DLD1 (cell line): ENCODE data around the gene CCDC186.
"Not testable (repeated sequence)": the region's sequence is repeated elsewhere in the genome, so short reads cannot be mapped to it uniquely, and the experiment has no call there.

Experiments used
- in situ Hi-C: cut with HindIII; loops from 2 replicates; pipeline ENCODE4 v1.10.0; 2017; ENCODE audit warnings: low sequenced_read_pairs

The CCDC186 gene

DNA sequence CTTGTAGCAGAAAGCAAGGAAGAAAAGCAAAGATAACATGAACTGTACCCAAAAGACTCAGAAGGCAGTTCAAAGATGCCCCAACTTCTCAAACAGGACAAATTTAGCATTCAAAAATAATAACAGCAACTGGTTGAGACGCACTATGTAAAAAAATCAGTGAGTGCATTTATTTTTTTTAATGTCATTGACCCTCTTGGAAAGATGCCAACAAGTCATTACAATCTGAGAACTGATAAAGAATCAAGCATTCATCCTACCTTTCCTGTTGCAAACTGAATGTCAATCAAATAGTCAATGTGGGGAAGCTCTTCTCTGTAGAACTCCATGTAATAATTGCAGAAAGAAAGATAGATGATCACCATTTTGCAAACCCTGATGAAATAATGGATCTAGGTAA lies 1.7 kb upstream of the CCDC186 start:
- in situ Hi-C loops = no loop called here

DNA sequence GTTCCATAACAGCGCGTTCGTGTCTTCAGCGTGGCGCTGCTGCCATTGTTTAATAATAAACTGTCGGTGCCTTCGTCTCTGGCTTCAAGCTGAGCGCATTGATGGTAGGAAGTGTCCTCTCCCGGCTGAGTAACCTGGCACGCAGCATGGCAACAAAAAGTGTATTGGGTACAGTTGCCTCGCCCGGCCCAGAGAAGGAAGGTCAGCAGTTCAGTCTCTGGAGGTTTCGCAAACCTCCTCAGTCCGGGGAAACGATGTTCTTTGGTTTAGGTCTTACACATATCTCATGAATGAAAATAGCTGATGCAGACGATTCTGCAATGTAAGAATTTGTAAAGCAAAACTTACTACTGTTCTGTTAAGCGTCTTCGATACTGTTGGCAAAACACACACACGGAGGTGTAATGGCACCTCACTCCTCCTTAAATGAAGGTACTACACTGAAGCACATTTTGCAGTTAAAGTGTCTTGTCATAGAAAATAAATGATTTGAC lies 739 bp upstream of the CCDC186 start:
- in situ Hi-C loops = no loop called here

DNA sequence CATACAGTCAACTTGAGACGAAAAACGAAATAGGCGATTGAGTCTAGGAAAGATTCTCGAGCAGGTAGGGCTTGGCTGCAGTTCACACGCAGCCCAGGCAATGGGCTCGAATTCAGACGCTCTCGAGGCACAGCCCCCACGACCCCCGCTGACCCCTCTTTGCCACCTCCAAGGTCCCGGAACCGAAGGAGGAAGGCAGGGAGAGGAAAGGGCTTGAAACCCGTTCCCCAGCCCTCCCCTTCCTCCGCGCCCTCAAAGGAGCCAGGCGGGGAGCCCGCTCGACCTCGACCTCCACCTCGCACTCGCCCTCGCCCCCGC lies 441 bp downstream of the CCDC186 start:
- in situ Hi-C loops = no loop called here

DNA sequence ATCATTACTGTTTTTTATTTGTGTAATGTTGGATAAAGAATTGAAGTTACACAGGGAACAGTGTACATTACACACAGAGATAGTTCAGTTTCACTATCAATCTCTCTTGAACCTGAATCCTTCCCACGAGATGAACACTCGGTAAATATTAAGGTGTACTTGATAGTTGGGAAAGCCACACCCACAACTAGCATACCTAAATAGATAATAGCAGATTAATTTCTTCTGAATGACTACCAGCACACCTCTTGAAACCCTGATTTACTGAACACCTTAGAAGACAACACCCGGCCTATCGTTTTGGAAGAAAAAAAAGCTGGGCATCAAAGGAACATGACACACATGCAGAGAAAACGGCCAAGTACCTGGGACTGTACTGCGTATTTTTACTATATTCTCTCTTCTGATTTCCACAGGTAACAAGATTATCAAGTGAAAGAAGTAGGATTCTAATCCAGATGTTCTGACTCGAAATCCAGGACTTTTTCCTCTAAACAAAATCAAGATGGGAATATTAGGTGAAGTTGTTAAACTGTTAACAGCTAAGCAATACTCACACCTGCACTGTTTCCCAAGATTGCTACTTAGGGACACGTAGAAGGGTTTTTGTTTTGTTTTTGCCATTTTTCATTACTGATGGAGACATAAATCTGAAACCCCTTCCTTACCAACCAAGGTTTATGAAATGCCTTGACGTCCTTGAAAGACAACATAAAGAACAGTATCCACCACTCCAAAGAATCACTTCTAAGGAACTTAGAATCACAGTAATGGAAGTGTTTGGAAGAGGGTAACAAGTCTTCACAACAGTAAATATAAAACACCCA lies 1.0 kb downstream of the CCDC186 start:
- in situ Hi-C loops = no loop called here

DNA sequence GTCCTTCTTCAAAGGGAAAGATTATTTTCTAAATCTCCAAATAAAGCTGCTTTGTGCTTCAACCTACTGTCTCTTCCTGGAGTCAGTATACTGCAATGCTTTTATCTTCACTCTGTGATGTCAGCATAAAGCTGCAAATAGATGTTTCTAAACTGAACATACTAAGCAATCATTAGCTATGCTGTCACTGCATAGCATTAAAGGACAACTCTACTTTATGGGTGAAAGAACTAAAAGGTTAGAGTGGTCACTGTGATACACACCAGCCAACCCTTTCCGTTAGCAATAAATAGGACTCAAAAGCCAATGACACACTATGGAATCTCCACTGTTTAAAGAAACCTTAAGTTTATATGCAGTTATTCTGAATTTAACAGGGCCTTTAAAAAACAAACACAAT lies 1.8 kb downstream of the CCDC186 start:
- in situ Hi-C loops = no loop called here

DNA sequence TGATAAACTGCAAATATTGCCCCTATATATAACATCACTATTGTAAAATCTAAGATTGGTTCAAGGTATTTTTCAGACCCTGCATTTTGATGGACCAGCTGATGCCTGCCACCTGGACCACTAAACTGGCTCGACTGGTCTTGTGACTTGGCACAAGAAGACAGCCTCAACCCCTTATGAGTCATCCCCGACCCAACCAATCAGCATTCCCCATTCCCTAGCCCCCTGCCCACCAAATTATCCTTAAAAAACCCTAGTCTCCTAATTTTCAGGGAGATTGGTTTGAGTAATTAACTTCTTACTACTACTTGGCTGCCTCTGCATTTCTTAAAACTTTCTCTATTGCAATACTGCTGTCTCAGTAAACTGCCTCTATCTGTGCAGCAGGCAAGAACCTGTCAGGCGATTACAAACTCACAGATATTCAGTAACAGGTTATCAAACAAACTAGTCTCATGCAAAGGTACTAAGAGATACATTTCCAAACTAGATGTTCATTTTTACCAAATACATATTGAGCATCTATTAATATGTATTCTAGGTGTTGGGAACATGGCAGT lies 5.5 kb downstream of the CCDC186 start:
- in situ Hi-C loops = no loop called here

DNA sequence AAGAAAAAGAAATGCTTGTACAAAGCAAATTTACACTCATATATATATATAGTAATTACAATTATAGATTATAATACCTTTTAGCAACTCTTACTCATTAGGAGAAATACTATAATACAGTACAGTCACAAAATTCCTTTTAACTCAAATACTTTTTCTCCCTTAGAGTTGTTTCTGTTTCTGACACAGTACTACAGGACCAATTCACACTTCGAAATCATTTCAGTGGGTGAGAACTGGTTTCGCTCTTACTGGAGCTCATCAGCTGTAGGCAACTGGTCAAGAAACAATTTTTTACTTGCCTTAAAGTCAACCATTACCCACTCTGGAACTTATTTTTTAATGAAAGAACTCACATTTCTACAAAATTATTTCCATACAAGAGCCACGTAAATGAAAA lies 6.0 kb downstream of the CCDC186 start:
- in situ Hi-C loops = no loop called here

DNA sequence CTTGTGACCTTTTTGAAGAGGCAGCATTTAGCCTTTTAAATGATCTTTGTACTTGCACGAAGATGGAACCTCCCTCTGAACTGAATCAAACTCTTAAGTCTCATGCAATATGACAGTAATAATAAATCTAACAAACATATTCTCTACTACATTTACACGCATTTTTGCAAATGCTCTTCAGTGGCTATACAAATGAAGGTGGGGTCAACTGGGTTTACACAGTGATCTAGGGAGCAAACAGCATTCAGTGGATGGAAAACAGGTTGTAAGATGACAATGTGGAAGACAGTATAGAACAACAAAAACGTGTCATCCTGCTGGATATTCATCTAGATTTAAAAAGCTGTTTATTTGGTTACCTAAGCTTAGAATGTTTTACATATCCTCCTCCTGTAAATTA lies 7.5 kb downstream of the CCDC186 start:
- in situ Hi-C loops = no loop called here

DNA sequence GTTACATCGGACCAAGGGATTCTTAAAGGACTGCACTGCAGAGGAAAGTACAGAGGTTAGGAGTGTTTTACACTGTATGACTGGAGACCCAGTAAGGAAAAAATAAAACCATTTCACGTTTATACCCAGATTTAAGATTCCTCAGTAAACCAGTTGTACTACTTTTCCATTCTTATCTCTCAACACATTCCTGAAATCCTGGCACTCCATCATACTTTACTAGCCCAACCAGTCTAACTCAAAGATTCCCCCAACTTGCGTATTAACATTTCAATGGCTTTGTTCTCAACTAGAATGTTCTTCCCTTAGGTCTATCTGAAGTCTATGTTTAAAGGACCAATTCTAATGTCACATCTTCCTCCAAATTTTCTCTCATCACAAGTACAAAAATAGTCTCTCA lies 8.0 kb downstream of the CCDC186 start:
- in situ Hi-C loops = no loop called here

DNA sequence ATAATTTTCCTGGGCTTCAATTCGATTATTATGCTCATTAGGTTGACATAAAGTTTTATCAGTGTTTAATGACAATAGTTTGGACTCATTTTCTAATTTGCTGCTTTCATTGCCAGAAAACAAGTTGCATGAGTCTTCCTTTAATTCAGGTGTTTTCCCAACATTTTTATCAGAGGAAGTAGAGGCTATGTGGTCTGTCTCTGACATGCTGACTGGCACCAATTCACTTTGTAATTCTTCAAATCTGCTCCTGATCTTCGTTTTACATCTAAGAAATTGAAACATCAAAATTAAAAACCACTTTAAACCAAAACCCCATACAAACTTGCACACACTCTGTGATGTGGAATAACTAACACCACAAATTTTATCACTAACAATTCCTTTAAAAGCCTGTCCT lies 10.9 kb downstream of the CCDC186 start:
- in situ Hi-C loops = no loop called here

DNA sequence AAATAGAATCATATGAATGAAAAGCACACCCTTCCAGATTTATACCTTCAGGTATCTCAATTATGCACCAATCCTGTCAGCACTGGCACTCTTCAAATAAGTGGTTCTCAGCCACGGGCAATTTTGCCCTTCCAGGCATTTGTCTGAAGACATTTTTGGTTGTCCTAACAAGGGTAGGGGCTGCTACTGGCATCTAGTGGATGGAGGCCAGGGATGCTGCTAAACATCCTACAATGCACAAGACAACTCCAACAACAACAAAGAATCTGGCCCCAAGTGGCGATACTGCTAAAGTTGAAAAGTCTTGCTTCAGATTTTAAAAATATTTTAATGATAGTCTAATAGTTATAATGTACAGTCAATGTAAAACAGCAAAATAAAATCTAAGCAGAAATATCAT lies 16.1 kb downstream of the CCDC186 start:
- in situ Hi-C loops = no loop called here

DNA sequence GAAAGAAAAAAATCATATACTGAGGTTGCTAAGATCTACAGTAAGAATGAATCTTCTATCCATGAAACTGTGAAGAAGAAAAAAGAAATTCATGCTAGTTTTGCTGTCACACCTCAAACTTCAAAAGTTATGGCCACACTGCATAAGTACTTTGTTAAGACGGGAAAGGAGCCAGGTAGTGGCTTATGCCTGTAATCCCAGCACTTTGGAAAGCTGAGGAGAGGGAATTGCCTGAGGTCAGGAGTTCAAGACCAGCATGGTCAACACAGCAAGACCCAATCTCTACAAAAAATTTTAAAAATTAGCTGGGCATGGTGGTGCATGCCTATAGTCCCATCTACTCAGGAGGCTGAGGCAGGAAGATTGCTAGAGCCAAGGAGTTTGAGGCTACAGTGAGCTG lies 22.1 kb downstream of the CCDC186 start:
- in situ Hi-C loops = no loop called here

DNA sequence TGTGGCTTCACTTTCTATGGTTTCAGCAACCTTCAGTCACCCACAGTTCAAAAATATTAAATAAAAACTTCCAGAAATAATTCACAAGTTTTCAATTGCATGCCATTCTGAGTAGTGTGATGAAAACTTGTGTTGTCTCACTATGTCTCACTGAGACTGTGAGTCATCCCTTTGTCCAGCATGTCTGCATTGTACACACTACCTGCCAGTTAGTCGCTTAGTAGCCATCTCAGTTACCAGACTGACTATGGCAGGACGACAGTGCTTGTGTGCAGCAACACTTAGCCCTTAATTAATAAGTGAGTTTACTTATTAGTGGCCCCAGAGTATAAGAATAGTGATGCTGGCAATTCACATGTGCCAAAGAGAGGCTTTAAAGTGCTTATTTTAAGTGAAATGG lies 22.5 kb downstream of the CCDC186 start:
- in situ Hi-C loops = no loop called here

DNA sequence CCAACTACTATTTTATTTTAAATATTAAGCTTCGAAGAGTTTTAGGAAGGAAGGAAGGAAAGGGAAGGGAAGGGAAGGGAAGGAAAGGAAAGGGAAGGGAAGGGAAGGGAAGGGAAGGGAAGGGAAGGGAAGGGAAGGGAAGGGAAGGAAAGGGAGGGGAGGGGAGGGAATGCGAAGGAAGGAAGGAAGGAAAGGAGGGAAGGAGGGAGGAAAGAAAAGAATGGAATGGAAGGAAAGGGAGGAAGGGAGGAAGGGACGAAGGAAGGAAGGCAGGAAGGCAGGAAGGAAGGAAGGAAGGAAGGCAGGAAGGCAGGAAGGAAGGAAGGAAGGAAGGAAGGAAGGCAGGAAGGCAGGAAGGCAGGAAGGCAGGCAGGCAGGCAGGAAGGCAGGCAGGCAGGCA lies 24.5 kb downstream of the CCDC186 start:
- in situ Hi-C loops = not testable (repeated sequence)

DNA sequence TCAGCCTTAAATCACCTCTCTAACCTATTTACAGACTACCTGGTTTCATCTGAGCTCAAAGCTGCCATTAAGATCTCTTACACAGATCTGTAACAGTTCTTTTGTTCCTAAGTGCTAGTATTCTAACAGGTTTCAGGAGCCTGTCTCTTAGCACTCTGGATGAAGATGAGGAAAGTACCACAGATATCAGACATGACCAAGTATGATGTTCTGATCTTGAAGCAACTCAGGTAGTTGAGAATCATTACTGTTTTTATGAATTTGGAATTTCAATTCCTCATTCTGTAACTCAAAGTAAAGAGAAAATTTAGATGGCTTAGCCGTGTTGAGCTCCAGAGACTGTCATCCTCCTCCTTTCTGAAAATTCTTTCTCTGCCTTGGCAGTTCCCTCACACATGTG lies 30.8 kb downstream of the CCDC186 start:
- in situ Hi-C loops = no loop called here

DNA sequence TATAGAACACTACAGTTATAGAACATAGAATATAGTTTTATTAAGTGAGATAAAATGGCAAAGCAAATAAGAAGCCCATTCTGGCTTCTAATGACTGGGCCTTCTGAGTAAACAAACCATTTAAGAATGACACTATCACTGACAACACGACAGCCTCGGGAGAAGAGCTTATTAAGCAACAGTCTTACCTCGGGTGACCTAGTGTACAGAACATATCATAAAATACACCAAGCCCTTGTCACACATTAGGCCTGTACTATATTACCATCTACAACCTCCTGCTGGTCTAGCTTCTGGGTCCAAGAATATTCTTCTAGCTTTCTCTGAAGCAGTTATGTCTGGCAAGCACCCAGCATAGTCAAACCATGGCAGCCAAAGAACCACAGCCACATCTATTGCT lies 32.0 kb downstream of the CCDC186 start:
- in situ Hi-C loops = no loop called here

DNA sequence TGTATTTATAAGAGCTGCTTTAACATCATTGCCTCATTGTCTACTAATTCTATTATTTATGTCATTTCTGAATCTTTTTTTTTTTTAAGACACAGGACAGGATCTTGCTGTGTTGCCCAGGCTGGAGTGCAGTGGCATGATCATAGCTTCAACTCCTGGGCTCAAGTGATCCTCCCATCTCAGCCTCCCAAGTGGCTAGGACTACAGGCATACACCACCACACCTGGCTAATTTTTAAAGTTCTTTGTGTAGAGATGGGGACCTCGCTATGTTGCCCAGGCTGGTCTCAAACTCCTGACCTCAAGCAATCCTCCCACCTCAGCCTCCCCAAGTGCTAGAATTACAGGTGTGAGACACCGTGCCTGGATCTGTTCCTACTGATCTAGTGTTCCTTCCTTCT lies 33.2 kb downstream of the CCDC186 start:
- in situ Hi-C loops = not testable (repeated sequence)

DNA sequence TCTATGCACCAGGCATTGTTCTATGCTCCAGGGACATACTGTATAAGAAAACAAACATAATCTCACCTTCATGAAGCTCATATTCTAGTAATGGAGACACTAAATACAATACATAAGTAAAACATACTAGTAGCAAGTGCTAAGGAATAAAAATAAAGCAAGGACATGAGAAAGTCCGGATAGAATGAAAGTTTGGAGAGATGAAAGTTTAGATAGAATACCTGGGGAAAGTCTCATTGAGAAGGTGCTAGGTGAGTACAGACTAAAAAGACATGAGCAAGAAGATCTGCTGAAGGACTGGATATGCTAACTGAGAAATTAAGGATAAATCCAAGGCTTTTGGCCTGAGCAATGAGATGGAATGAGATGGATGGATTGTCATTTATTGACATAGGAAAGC lies 34.0 kb downstream of the CCDC186 start:
- in situ Hi-C loops = no loop called here

DNA sequence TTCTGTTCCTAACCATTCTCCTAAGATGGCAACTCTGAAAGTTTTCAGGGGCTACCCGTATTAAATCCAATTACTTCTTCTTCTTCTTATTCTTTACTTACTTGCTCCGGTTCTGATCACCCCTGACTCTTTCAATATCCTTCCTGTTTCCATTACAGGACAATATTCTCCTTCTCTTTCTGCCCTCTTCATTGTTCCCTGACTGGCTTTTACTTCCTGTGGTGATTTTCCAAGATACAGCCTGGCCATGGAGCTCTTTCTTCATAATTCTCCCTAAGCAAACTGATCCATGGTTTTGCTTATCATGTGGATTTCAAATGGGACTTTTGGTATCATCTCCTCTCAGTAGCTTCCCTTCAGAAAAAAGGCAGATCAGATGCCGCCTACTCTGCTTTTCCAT lies 35.4 kb downstream of the CCDC186 start:
- in situ Hi-C loops = no loop called here

DNA sequence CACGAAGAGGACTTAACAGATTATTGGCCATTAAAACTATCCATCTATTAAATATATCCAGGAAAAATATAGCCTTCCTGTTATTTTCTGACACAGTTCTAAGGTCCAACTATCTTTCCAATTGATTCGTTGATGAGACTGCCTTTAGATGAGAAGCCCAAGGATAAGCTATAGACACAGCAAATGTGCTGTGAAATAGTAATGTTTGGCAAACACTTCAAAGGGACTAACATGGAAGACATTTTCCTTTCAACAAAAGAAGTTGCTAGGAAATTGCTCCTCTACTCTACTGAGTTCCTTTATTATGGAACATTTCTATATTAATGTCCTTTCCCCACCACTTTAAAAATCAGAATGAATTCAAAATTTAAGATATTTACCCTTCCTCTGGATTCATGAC lies 38.5 kb downstream of the CCDC186 start:
- in situ Hi-C loops = no loop called here

DNA sequence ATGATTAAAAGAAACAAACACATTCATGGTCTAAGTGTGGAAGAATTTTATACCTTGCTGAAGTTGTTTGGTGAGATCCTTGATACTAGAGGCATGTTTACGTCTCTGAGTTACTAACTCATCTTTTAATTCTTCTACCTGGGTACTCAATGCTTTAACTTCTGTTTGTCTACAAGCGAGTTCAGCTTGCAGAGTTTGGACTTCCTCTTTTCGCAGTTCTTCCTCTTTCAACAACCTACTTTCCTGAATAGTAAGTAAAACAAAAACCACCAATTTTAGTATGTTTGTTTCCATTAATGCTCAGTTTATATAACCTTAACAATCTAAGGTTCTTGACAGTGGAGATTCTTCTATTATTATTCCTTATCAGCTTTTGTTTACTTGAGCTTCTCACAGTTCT lies 42.9 kb downstream of the CCDC186 start:
- in situ Hi-C loops = no loop called here

DNA sequence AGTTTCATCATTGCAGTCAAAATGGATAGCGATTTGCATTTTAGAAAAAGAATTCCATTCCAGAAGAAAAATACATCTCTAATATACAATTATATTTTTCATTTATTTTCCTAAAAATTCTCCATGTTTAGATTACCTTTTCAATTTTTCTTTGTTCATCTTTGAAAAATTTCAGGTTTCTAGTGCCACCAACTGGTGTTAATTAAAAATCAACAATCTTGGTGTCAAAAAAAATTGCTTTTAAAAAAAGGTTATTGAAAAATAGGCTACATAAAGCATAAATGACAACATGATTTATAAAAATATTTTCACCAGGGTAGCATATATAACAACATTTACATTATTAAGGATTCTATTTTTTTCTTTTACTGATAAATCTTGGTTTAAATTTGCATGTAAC lies 53.0 kb downstream of the CCDC186 start:
- in situ Hi-C loops = no loop called here

DNA sequence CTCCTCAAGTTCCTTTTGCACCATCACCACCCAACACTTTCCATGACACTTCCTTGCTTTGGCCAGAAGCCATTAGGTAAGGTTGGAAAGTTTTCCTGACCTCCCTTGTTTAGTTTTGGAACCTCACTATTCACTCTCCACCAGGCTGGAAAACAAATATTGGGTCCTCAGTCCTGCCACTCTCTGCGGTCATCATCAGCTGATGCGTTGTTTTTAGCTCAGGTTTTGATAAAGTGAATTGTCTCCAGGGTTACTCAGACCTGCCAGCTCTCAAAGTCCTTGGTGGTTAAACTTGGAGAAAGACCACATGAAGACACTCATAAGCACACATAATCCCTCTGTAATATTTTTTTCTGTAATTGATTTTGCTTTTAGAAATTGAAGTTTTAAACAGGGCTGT lies 55.5 kb downstream of the CCDC186 start:
- in situ Hi-C loops = loop anchor here (10.0 kb wide), 1 partner anchor 294 kb away; no protein-coding TSS in a partner anchor
